Activated CD4-positive, alpha-beta T cell treated with anti-CD3 and anti-CD28 coated beads, Interleukin-2, amount 50 U/mL, for 4 hours (primary cell): ENCODE data around the gene POLR3B.
"Not testable (repeated sequence)": the region's sequence is repeated elsewhere in the genome, so short reads cannot be mapped to it uniquely, and the experiment has no call there.

Experiments used
- DNase-seq, 2 experiments: peaks; one replicate each; pipeline ENCODE4 v3.0.0-alpha.2; 2020

Gene POLR3B

GRCh38 chr12:106417926-106418910, 60.7 kb downstream of the POLR3B start:
- no peak for DNase-seq

- no peak for DNase-seq
Observed at GRCh38 chr12:106418970-106419369, 61.4 kb downstream of the POLR3B start.

- no peak for DNase-seq
Observed at GRCh38 chr12:106423291-106423690, 65.7 kb downstream of the POLR3B start.

GRCh38 chr12:106425061-106425702, 67.6 kb downstream of the POLR3B start:
- no peak for DNase-seq

- no peak for DNase-seq
Observed at GRCh38 chr12:106427917-106428316, 70.4 kb downstream of the POLR3B start.

- DNase-seq, result no peak
Observed at GRCh38 chr12:106428384-106428783, 70.8 kb downstream of the POLR3B start.

GRCh38 chr12:106429043-106429552, 71.5 kb downstream of the POLR3B start:
- no peak for DNase-seq

GRCh38 chr12:106429636-106430035, 72.1 kb downstream of the POLR3B start:
- no peak for DNase-seq

- DNase-seq, result no peak
Observed at GRCh38 chr12:106431839-106432411, 74.4 kb downstream of the POLR3B start.

GRCh38 chr12:106433055-106433454, 75.5 kb downstream of the POLR3B start:
- DNase-seq, result no peak

GRCh38 chr12:106434526-106434925, 77.0 kb downstream of the POLR3B start:
- DNase-seq, result no peak

GRCh38 chr12:106436164-106436563, 78.6 kb downstream of the POLR3B start:
- DNase-seq, result no peak

GRCh38 chr12:106442575-106442974, 85.0 kb downstream of the POLR3B start:
- DNase-seq, result no peak

GRCh38 chr12:106445053-106445452, 87.5 kb downstream of the POLR3B start:
- no peak for DNase-seq

GRCh38 chr12:106445959-106446358, 88.4 kb downstream of the POLR3B start:
- no peak for DNase-seq

GRCh38 chr12:106446419-106447092, 89.0 kb downstream of the POLR3B start:
- no peak for DNase-seq

GRCh38 chr12:106452309-106452708, 94.8 kb downstream of the POLR3B start:
- DNase-seq, result no peak

- DNase-seq, result no peak
Observed at GRCh38 chr12:106455111-106455510, 97.6 kb downstream of the POLR3B start.

- no peak for DNase-seq
Observed at GRCh38 chr12:106459124-106459523, 101.6 kb downstream of the POLR3B start.

- no peak for DNase-seq
Observed at GRCh38 chr12:106459534-106459933, 102.0 kb downstream of the POLR3B start.

GRCh38 chr12:106461730-106462129, 104.2 kb downstream of the POLR3B start:
- DNase-seq, result no peak

- not testable (repeated sequence) for DNase-seq
Observed at GRCh38 chr12:106465605-106466004, 108.1 kb downstream of the POLR3B start.

- not testable (repeated sequence) for DNase-seq
Observed at GRCh38 chr12:106475662-106476061, 118.1 kb downstream of the POLR3B start.
